Transverse colon (tissue), 3 donors: ENCODE data around the gene PRPSAP2.
"Not testable (repeated sequence)": the region's sequence is repeated elsewhere in the genome, so short reads cannot be mapped to it uniquely, and the experiment has no call there.

Experiments used
- POLR2A ChIP-seq: fragments of 450-650 bp; IDR thresholded peaks from one replicate; pipeline ENCODE4 v1.6.1; 2016; ENCODE audit warnings: antibody characterized with exemption, mild to moderate bottlenecking, moderate library complexity
- TF ChIP-seq, protein P1 (sequence below), 5 experiments: fragments of 200-600 bp in 3 of 5; fragments of 450-650 bp in 2 of 5; sonication (generic) in 3 of 5; IDR thresholded peaks; 1 replicate in 2 of 5; 2 replicates in 3 of 5; pipeline ENCODE4 v1.5.1; 2016 to 2017; ENCODE audit warnings: antibody characterized with exemption in 5 of 5, inconsistent platforms in 3 of 5, mild to moderate bottlenecking in 2 of 5, moderate library complexity in 1 of 5

DNA sequence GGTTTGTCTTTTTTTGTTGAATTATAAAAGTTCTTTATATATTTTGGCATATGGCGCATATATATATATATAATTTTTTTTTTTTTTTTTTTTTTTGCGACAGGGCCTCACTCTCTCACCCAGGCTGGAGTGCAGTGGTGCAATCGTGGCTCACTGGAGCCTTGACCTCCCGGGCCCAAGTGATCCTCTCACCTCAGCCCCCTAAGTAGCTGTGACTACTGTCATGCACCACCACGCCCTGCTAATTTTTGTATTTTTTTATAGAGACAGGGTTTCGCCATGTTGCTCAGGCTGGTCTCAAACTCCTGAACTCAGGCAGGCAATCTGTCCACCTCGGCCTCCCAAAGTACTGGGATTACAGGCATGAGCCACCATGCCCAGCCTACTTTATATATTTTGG is 64.7 kb downstream of the PRPSAP2 start:
- TF ChIP-seq, protein P1, sequence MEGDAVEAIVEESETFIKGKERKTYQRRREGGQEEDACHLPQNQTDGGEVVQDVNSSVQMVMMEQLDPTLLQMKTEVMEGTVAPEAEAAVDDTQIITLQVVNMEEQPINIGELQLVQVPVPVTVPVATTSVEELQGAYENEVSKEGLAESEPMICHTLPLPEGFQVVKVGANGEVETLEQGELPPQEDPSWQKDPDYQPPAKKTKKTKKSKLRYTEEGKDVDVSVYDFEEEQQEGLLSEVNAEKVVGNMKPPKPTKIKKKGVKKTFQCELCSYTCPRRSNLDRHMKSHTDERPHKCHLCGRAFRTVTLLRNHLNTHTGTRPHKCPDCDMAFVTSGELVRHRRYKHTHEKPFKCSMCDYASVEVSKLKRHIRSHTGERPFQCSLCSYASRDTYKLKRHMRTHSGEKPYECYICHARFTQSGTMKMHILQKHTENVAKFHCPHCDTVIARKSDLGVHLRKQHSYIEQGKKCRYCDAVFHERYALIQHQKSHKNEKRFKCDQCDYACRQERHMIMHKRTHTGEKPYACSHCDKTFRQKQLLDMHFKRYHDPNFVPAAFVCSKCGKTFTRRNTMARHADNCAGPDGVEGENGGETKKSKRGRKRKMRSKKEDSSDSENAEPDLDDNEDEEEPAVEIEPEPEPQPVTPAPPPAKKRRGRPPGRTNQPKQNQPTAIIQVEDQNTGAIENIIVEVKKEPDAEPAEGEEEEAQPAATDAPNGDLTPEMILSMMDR (IDR thresholded peaks at IDR 0.05), result not testable (repeated sequence)
- not testable (repeated sequence) for TF ChIP-seq POLR2A
